WTC11 (cell line): ENCODE data around the gene LRRC61. TPM values are rescaled to one million over a fixed set of nuclear protein-coding genes. Genes with fewer than 3 reads are reported as not detected.

Experiments
- ATAC-seq: fragments of 200-7000 bp; cut with Tn5 transposase; 2 replicates; pipeline ENCODE4 v1.10.0; 2021; ENCODE audit warnings: mild to moderate bottlenecking, moderate library complexity
- CTCF ChIA-PET: fragments of 300-600 bp; sonication (Branson Sonifier 250); formaldehyde crosslinking; loops from one replicate; lab custom pipeline; 2021; ENCODE audit warnings: antibody characterized with exemption; lab: Charles Lee
- POLR2A ChIA-PET: fragments of 350-600 bp; sonication (Branson Sonifier 250); formaldehyde crosslinking; loops from one replicate; lab custom pipeline; 2021; ENCODE audit warnings: antibody characterized with exemption; lab: Charles Lee
- DNase-seq: peaks from one replicate; pipeline ENCODE4 v3.0.0; 2021; ENCODE audit warnings: low spot score
- H3K27ac Mint-ChIP-seq: 2 replicates; pipeline ENCODE4 v1.8.0; 2021; ENCODE audit warnings: mixed read lengths
- H3K27me3 Mint-ChIP-seq: 2 replicates; pipeline ENCODE4 v1.8.0; 2021; ENCODE audit warnings: low read depth, mild to moderate bottlenecking, moderate library complexity, mixed read lengths
- H3K36me3 Mint-ChIP-seq: 2 replicates; pipeline ENCODE4 v1.8.0; 2021; ENCODE audit warnings: mixed read lengths
- H3K4me1 Mint-ChIP-seq: 2 replicates; pipeline ENCODE4 v1.8.0; 2022; ENCODE audit warnings: mixed read lengths
- H3K4me3 Mint-ChIP-seq: 2 replicates; pipeline ENCODE4 v1.8.0; 2021; ENCODE audit warnings: mild to moderate bottlenecking, moderate library complexity, mixed read lengths
- H3K9me3 Mint-ChIP-seq: 2 replicates; pipeline ENCODE4 v1.8.0; 2021; ENCODE audit warnings: mixed read lengths
- ATF6 ChIP-seq: sonication (generic); formaldehyde crosslinking; IDR thresholded peaks from 2 replicates; pipeline ENCODE4 v1.8.1; 2023; ENCODE audit warnings: mild to moderate bottlenecking, missing genetic modification reagents
- E2F4 ChIP-seq: sonication (generic); formaldehyde crosslinking; IDR thresholded peaks from 2 replicates; pipeline ENCODE4 v1.8.1; 2022; ENCODE audit warnings: low read depth, mild to moderate bottlenecking, moderate library complexity, missing genetic modification reagents, borderline replicate concordance
- EMX1 ChIP-seq: fragments of 250-450 bp; sonication (Bioruptor Pico); IDR thresholded peaks from 2 replicates; pipeline ENCODE4 v1.8.0; 2021; ENCODE audit warnings: mild to moderate bottlenecking
- ETV6 ChIP-seq: sonication (generic); formaldehyde crosslinking; IDR thresholded peaks from 2 replicates; pipeline ENCODE4 v1.8.1; 2022; ENCODE audit warnings: mild to moderate bottlenecking, missing genetic modification reagents
- IRF2 ChIP-seq: sonication (generic); formaldehyde crosslinking; IDR thresholded peaks from 2 replicates; pipeline ENCODE4 v1.8.0; 2022; ENCODE audit warnings: low read depth, missing genetic modification reagents, borderline replicate concordance
- KAT7 ChIP-seq: sonication (generic); formaldehyde crosslinking; IDR thresholded peaks from 2 replicates; pipeline ENCODE4 v1.8.1; 2023; ENCODE audit warnings: missing genetic modification reagents, mild to moderate bottlenecking, borderline replicate concordance
- NFYB ChIP-seq: sonication (generic); formaldehyde crosslinking; conservative IDR thresholded peaks from 2 replicates; pipeline ENCODE4 v1.8.0; 2022; ENCODE audit warnings: low read depth, missing genetic modification reagents
- NR2C2 ChIP-seq: sonication (generic); formaldehyde crosslinking; IDR thresholded peaks from 2 replicates; pipeline ENCODE4 v1.8.0; 2022; ENCODE audit warnings: mild to moderate bottlenecking, missing genetic modification reagents
- RELA ChIP-seq: sonication (generic); formaldehyde crosslinking; IDR thresholded peaks from 2 replicates; pipeline ENCODE4 v1.8.1; 2022; ENCODE audit warnings: missing genetic modification reagents, mild to moderate bottlenecking, borderline replicate concordance
- SMAD3 ChIP-seq: sonication (generic); formaldehyde crosslinking; IDR thresholded peaks from 2 replicates; pipeline ENCODE4 v1.8.0; 2022; ENCODE audit warnings: missing genetic modification reagents, mild to moderate bottlenecking, borderline replicate concordance
- SMAD4 ChIP-seq: sonication (generic); formaldehyde crosslinking; IDR thresholded peaks from 2 replicates; pipeline ENCODE4 v1.8.0; 2022; ENCODE audit warnings: mild to moderate bottlenecking, missing genetic modification reagents
- SP1 ChIP-seq: sonication (generic); formaldehyde crosslinking; conservative IDR thresholded peaks from 2 replicates; pipeline ENCODE4 v1.8.1; 2022; ENCODE audit warnings: missing genetic modification reagents
- ZNF425 ChIP-seq: fragments of 250-450 bp; sonication (Bioruptor Pico); conservative IDR thresholded peaks from 2 replicates; pipeline ENCODE4 v1.9.0; 2021; ENCODE audit warnings: mild to moderate bottlenecking
- total RNA-seq: library from RNA; stranded (reverse); gene quantifications from 3 replicates; pipeline ENCODE4 v1.2.3, GENCODE V29; 2021
- TF ChIP-seq, protein P1 (sequence below): fragments of 250-450 bp; sonication (Bioruptor Pico); IDR thresholded peaks from 2 replicates; pipeline ENCODE4 v1.9.0; 2021; ENCODE audit warnings: moderate library complexity, mild to moderate bottlenecking, inconsistent platforms, borderline replicate concordance
- TF ChIP-seq, protein P2 (sequence below): sonication (generic); formaldehyde crosslinking; IDR thresholded peaks from 2 replicates; pipeline ENCODE4 v1.8.1; 2023; ENCODE audit warnings: mild to moderate bottlenecking, missing genetic modification reagents, borderline replicate concordance
- TF ChIP-seq, protein P3 (sequence below): sonication (generic); formaldehyde crosslinking; IDR thresholded peaks from 2 replicates; pipeline ENCODE4 v1.8.0; 2022; ENCODE audit warnings: missing genetic modification reagents
- TF ChIP-seq, protein P4 (sequence below): sonication (generic); formaldehyde crosslinking; IDR thresholded peaks from 2 replicates; pipeline ENCODE4 v1.8.0; 2022; ENCODE audit warnings: mild to moderate bottlenecking, missing genetic modification reagents

Gene LRRC61
- total RNA-seq, 1 experiment from 2014 or later = 27.7 TPM

DNA sequence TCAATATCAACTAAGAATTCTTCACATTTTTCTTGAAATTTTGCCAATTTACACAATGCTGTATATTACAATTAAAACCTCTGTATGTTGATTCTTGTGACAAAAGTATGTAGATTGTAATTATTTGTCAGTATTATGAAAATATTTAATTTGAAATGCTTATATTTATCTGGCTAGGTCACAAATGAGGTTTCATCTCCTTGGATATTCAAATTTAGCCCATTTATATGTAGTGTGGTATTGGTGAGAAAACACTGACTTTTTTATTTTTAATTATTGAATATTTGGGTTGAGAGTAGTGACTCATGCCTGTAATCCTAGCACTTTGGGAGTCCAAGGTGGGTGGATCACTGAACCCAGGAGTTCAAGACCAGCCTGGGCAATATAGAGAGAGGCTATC lies 21.1 kb downstream of the LRRC61 start:
- ATAC-seq (no peak), DNase-seq (no peak)
- ChIA-PET POLR2A (no interaction called here), CTCF (no interaction called here)
- H3K27ac Mint-ChIP-seq = no peak overlapping the region
- H3K36me3 Mint-ChIP-seq = peaks cover 24% of the 10 kb centered on the region
- TF ChIP-seq SP1 (CRISPR knock-in tag) (no peak), KAT7 (no peak), ZNF425 (no peak), ATF6 (no peak)
- TF ChIP-seq, protein P1, sequence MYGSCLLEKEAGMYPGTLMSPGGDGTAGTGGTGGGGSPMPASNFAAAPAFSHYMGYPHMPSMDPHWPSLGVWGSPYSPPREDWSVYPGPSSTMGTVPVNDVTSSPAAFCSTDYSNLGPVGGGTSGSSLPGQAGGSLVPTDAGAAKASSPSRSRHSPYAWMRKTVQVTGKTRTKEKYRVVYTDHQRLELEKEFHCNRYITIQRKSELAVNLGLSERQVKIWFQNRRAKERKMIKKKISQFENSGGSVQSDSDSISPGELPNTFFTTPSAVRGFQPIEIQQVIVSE (CRISPR knock-in tag) = no peak
- TF ChIP-seq, protein P2, sequence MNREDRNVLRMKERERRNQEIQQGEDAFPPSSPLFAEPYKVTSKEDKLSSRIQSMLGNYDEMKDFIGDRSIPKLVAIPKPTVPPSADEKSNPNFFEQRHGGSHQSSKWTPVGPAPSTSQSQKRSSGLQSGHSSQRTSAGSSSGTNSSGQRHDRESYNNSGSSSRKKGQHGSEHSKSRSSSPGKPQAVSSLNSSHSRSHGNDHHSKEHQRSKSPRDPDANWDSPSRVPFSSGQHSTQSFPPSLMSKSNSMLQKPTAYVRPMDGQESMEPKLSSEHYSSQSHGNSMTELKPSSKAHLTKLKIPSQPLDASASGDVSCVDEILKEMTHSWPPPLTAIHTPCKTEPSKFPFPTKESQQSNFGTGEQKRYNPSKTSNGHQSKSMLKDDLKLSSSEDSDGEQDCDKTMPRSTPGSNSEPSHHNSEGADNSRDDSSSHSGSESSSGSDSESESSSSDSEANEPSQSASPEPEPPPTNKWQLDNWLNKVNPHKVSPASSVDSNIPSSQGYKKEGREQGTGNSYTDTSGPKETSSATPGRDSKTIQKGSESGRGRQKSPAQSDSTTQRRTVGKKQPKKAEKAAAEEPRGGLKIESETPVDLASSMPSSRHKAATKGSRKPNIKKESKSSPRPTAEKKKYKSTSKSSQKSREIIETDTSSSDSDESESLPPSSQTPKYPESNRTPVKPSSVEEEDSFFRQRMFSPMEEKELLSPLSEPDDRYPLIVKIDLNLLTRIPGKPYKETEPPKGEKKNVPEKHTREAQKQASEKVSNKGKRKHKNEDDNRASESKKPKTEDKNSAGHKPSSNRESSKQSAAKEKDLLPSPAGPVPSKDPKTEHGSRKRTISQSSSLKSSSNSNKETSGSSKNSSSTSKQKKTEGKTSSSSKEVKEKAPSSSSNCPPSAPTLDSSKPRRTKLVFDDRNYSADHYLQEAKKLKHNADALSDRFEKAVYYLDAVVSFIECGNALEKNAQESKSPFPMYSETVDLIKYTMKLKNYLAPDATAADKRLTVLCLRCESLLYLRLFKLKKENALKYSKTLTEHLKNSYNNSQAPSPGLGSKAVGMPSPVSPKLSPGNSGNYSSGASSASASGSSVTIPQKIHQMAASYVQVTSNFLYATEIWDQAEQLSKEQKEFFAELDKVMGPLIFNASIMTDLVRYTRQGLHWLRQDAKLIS (CRISPR knock-in tag) = no peak
- H3K4me3 Mint-ChIP-seq = no peak overlapping the region
- H3K4me1 Mint-ChIP-seq = peaks cover 26% of the 10 kb centered on the region
- H3K9me3 Mint-ChIP-seq = peaks cover 26% of the 10 kb centered on the region
- peaks cover 34% of the 10 kb centered on the region for H3K27me3 Mint-ChIP-seq

- ChIA-PET CTCF (no interaction called here), POLR2A (no interaction called here)
- Mint-ChIP-seq H3K36me3 (peaks cover 21% of the 10 kb centered on the region), H3K4me1 (peaks cover 19% of the 10 kb centered on the region), H3K4me3 (no peak overlapping the region), H3K27ac (no peak overlapping the region), H3K9me3 (peaks cover 26% of the 10 kb centered on the region), H3K27me3 (peaks cover 34% of the 10 kb centered on the region)
- ATAC-seq (no peak), DNase-seq (no peak)
- TF ChIP-seq SMAD3 (no peak), EMX1 (CRISPR knock-in tag) (no peak), NR2C2 (CRISPR knock-in tag) (no peak), RELA (CRISPR knock-in tag) (no peak), SP1 (CRISPR knock-in tag) (no peak), IRF2 (CRISPR knock-in tag) (no peak), SMAD4 (CRISPR knock-in tag) (no peak), E2F4 (CRISPR knock-in tag) (no peak), ETV6 (CRISPR knock-in tag) (no peak), NFYB (no peak)
- TF ChIP-seq, protein P3, sequence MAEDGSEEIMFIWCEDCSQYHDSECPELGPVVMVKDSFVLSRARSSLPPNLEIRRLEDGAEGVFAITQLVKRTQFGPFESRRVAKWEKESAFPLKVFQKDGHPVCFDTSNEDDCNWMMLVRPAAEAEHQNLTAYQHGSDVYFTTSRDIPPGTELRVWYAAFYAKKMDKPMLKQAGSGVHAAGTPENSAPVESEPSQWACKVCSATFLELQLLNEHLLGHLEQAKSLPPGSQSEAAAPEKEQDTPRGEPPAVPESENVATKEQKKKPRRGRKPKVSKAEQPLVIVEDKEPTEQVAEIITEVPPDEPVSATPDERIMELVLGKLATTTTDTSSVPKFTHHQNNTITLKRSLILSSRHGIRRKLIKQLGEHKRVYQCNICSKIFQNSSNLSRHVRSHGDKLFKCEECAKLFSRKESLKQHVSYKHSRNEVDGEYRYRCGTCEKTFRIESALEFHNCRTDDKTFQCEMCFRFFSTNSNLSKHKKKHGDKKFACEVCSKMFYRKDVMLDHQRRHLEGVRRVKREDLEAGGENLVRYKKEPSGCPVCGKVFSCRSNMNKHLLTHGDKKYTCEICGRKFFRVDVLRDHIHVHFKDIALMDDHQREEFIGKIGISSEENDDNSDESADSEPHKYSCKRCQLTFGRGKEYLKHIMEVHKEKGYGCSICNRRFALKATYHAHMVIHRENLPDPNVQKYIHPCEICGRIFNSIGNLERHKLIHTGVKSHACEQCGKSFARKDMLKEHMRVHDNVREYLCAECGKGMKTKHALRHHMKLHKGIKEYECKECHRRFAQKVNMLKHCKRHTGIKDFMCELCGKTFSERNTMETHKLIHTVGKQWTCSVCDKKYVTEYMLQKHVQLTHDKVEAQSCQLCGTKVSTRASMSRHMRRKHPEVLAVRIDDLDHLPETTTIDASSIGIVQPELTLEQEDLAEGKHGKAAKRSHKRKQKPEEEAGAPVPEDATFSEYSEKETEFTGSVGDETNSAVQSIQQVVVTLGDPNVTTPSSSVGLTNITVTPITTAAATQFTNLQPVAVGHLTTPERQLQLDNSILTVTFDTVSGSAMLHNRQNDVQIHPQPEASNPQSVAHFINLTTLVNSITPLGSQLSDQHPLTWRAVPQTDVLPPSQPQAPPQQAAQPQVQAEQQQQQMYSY (CRISPR knock-in tag) = no peak
- TF ChIP-seq, protein P4, sequence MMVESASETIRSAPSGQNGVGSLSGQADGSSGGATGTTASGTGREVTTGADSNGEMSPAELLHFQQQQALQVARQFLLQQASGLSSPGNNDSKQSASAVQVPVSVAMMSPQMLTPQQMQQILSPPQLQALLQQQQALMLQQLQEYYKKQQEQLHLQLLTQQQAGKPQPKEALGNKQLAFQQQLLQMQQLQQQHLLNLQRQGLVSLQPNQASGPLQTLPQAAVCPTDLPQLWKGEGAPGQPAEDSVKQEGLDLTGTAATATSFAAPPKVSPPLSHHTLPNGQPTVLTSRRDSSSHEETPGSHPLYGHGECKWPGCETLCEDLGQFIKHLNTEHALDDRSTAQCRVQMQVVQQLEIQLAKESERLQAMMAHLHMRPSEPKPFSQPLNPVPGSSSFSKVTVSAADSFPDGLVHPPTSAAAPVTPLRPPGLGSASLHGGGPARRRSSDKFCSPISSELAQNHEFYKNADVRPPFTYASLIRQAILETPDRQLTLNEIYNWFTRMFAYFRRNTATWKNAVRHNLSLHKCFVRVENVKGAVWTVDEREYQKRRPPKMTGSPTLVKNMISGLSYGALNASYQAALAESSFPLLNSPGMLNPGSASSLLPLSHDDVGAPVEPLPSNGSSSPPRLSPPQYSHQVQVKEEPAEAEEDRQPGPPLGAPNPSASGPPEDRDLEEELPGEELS (CRISPR knock-in tag) = no peak
- TF ChIP-seq, protein P1 (CRISPR knock-in tag) = no peak
Measured at GRCh38 chr7:150345012-150345411, 21.9 kb downstream of the LRRC61 start.
